ENCODE data around the gene CD300LG.
"Not testable (repeated sequence)": the region's sequence is repeated elsewhere in the genome, so short reads cannot be mapped to it uniquely, and the experiment has no call there.

CD300LG gene

DNA sequence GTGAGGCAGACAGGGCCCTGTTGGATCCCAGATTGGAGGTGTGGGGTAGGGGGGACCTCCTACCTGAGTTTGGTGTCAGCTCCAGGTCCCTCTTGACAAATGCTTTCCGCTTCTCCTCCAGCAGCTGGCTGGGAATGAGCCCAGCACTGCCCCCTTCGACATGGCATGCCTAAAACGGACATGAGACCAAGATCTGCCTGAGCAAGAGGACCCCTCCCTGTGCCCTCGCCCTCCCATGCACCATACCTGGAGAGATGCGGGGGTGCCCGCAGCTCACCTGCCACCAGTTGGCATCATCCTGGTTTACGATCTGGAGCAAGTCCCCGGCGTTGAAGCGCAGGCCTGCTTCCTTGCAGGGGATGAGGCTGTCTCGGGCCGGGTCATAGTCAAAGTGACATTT lies 34.2 kb downstream of the CD300LG start:
- DNase-seq, result no peak

DNA sequence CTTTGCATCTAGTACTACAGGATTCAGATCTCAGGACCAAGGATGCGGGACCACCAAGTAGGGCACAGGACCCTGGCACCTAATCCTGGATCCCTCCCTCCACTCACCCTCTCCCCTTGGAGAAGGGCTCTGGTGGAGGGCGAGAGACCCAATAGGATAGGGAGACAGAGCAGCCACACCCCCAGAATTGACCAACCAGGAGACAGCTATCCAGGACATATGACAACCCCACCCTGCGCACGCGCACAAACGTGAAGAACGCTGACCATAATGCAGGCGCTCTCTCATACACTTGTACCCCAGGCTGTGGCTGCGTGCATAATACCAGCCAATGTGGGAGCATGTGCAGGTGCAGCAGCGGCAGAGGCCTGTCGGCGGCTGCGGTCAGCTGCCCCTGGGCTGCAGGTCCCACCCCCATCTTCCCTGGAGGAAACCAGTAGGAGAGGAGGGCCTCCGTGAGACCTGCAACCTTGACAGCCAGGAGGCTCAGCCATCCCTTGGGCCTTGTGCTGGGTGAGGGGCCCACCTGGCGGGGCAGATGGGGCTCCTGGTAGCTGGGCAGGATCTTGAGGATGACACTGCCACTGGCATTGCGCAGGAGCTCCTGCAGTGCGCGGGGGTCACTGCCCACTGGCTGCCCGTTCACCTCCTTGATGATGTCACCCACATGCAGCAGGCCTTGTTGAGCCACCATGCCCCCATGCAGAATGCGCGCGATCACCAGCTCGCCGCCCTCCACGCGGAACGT lies 35.0 kb downstream of the CD300LG start:
- DNase-seq, result no peak

GRCh38 chr17:43882761-43883415 lies 35.9 kb downstream of the CD300LG start:
- no peak for DNase-seq

DNA sequence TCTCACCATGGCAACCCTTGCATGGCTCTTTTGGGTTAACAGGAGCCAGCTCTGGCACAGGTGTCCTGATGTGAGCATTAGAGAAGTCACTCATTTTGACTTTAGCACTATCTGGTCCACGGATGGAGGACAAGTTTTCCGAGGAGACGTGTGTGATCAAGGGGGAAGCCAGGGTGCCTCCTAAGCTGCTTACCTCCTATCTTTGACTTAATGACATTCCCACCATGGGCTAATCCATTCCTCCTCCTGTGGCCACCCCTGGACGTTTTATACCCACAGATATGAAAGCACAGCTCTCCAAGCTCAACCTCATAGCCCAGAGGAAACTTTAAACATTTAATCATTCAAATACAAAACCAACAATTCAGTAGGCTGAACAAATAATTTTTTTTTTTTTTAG lies 41.6 kb downstream of the CD300LG start:
- DNase-seq, result no peak

- DNase-seq, result no peak
Measured at GRCh38 chr17:43890240-43890639, 43.3 kb downstream of the CD300LG start.

DNA sequence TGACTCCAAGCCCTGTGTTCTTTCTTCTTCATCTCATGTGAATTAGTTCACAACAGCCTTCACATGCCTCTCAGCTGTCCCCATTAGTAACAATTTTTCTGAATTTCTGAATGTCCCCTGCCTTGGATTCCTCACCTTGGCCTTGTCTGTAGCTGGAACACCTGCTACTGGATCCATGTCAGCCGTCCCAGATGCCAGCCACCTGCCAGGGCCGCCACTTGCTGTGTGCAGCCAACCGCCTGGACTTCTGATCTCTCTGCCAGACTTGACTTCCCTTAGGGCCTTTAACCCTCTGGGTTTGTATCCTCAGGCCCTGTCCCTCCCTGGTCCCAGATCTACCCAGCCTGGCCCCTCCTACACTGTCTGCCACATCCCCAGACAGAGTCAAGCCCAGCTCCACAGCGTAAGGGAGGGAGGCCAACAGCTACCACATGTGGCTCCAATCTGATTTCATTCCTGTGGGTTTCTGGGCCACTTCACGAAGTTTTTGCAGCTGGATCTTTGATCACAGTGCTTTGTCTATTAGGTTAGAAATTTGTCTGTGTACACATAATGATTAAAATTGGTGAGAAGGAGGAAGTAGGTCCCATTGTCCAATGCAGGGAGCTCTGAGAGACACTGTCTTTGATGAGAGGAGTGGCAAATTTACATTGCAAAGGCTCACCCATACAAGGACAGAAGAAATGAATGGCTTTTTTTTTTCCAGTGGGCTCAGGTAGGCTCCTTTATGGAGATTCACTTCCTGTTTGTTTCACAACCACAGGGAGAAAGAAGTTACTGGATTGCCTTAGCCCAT lies 45.1 kb downstream of the CD300LG start:
- DNase-seq, result no peak

DNA sequence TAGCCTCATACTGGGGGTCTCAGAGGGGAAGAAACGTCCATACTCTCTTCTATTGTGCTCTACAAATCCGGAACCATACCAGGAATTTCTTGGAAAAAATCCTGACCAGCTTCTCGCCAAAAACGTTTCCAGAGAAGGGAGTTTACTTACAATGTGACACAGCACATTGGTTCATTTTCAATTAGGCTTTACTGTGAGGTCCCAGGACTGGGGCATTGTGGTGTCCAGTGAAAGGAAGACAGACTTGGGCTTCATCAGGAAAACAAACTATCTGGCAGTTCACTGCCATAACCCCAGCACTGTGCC lies 45.6 kb downstream of the CD300LG start:
- DNase-seq, result no peak

DNA sequence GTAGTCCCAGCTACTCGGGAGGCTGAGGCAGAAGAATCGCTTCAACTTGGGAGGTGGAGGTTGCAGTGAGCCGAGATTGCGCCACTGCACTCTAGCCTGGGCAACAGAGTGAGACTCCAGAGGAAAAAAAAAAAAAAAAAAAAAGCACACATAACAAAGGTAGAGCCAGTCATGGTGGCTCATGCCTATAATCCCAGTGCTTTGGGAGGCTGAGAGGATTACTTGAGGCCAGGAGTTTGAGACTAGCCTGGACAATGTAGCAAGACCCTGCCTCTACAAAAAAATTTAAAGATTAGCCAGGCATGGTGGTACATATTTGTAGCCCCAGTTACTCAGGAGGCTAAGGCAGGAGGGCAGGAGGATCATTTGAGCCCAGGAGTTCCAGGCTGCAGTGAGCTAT lies 47.5 kb downstream of the CD300LG start:
- DNase-seq, result not testable (repeated sequence)

DNA sequence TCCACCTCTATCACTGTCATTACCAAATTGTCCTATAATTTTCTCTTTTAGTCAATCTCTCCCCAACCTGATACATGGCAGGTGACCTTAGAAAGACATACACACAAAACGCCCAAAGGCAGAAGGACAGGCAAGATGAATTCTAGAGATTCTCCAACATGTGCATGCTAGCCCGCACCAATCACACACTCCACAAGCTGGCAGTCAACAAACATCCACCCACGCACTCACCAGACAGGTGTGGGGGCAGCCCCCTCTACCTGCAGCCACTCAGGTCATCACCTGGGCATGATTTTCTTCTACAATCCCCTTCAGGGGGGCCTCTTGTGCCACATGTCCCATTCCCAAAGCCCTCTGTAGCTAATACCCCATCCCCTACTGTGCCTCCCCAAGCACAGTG lies 50.9 kb downstream of the CD300LG start:
- DNase-seq, result no peak

DNA sequence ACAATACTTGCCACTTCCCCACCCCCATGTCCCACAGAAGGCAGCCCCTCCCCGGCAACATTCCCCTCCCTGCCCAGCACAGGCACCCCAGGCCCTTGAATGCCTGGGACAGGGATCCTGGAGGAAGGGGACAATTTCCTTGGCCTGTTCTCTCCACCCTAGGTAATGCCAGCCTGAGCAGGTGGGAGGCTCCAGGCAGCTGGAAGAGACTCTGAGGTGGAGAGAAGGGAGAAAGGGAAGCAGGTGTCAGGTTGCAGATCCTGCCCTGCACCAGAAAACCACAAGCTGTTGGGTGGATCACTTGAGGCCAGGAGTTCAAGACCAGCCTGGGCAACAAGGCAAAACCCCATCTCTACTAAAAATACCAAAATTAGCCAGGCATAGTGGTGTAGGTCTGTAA lies 51.5 kb downstream of the CD300LG start:
- no peak for DNase-seq

DNA sequence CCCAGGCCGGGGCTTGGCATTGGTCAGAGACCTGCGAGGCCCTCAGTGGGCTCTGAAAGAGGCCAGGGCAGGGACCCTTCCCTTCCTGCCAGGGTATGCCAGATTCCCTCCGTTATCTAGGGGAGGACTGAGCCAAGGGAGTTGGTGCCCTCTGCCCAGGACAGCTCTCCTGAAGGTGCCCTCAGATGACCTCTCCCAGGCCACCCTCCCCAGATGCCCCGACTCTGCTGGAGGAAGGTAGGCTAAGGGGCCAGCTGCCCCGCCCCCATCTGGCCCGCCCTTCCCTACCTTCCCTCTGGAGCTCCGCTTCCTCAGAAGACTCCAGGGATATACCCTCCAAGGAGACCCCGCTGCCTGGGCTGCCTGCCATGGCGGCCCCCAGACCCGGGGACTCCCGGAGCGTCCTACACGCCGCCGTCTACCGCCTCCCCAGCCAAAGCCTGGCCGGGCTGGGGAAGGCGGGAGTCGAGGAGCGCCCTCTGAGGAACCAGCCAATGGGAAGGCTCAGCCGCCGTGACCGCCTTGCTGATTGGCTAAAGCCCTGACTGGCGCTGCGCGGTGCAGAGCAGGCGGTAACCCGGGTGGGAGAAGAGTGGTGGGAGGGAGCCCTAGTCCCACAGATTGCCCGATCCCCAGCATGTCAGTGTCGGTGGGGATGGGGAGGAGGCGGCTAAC lies 53.3 kb downstream of the CD300LG start:
- DNase-seq, result peak; percentile 12

DNA sequence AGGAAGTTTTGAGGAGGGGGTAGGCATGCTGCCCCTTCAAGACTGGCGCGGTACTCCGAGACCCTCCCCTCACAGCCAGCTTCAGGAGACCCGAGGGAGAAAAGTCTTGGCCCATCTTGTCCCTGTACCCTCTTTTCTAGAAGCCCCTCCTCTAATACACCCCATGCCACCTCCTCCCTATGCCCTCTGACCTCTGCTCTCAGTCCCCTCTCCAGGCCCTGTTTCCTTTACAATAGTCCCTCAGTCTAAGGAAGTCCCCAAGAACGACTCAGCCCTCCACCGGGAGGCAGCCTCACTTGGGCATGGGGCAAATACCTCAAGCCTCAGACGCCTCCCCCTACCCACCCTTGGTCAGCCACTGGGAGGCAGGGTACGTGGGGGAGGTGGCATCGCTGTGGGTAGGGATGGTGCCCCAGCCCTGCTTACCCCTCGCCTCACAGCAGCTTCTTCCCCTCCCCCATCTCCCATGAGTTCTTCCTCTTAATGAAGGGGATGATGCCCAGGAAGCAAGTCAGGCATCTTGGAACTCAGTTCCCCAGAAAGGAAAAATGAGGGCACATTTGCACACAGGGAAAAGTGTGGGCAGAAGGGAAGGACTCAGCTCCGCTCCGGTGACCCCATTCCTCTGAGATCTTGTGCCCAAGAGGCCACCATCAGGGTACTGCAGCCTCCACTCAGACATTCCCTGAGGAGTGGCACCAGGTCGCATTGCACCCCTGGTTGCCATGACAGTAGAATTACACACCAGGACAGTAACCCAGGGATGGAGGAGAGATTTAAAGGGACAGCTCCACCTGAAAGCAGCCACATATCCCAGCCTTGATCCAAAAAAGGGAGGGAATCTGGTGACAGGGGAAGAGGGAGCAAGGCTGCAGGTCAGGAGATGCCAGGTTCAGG lies 54.1 kb downstream of the CD300LG start:
- DNase-seq, result no peak

- no peak for DNase-seq
Measured at GRCh38 chr17:43901861-43902589, 55.0 kb downstream of the CD300LG start.

GRCh38 chr17:43905400-43905984 lies 58.5 kb downstream of the CD300LG start:
- no peak for DNase-seq

DNA sequence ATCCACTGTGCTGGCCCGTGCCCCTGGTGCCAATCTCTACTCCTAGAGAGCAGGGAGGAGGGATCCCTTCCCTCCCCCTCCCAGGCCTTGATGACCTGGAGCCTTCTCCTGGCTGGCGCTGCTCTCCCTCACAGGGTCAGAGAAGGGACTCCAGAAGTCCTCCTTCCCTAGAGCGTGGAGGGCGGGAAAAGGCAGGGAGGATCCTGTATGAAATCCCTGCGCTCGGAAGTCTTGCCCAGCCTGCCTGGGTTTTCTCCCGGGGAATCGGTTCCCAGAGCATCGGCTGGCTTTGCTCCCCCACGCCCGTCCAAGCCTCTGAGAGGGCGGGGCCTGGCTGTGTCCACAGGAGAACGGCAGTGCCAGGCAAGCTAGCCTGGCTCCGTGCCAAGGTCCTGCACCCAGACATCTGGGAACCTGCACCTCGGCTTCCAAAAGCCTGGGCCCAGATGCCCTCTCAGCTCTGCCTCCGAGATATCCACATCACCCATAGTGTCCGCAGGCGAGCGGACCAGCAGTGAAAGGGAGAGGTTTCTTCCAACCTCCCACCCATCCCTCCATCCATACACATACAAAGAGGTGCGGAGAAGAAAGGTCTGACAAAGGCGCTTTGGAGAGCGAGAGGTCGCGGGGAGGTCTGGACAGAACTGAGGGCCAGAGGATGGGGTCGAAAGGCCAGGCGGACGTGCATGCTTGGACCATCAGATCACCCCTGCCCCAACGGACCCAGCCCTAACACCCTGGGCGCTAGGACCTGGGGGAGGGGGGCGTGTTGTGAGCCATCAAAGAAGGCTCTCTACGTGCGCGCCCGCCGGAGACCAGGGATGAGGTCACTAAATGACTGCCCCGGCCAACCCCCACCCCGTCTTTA lies 59.2 kb downstream of the CD300LG start:
- DNase-seq, result no peak

DNA sequence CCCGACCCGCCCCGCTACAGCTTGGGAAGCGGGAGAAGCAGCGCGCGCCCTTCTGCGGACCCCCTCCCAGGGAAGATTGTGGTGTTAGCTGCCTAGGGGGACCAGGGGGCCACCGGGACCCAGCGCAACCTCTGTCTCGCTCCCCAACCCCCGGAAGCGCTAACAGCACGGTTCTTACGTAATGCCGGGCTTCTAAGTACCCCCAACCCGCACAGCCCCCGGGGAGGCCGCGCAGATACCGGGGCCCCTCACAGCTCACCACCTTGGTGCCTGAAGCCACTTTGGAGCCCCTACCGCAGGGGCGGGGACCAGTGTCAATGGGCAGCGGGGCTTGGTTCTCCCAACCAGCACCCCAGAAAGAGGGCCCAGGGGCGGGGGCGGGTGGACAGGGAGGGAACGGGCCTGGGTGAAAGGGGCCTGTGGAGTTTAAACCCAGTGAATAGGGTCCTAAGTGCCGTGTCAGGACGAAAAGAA lies 60.0 kb downstream of the CD300LG start:
- DNase-seq, result no peak

- DNase-seq, result no peak
Measured at GRCh38 chr17:43907425-43907981, 60.5 kb downstream of the CD300LG start, which contains the start of gene MPP2. TSS of gene MPP2 (minus strand) at chr17:43907536. CDS start at chr17:43904460, 3,076 bp downstream.

DNA sequence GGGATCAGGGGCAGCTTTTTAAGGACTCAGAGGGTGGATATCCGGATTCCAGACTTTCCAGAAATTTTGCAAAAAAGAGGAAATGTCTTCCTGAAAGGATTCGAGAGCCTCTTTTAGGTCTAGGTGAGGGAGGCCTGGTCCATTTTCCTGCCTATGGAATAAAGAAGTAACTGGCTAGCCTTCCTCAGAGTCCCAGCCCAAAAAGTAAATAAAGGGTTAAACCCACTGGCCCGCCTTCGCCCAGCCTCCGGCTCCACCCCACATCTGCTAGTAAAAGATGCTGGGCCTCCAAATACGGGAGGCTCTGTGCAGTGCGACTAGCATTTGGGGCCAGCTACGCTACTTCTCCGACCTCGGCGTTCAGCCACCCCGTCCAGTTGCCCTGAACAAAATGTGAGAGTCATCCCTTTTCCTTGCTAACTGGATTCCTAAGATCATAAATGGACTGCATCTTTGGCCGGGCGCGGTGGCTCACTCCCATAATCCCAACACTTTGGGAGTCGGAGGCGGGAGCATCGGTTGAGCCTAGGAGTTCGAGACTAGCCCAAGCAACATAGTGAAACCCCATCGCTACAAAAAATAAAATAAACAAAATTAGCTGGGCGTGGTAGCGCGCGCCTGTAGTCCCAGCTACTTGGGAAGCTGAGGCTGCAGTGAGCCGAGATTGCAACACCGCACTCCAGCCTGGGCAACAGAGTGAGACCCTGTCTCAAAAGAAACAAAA lies 61.2 kb downstream of the CD300LG start:
- no peak for DNase-seq
